NCI-H2029 treated with DMSO at 0.1 percent for 48 hours (cell line): ENCODE measurements around the gene PPP1R2C.

ENCODE experiments used
- DNase-seq: peaks from one replicate; lab custom pipeline; 2025; lab: John Stamatoyannopoulos, UW

PPP1R2C gene

GRCh38 chrX:42778096-42778495, at the start of gene PPP1R2C:
TSS of gene PPP1R2C (minus strand) at chrX:42778163. CDS start at chrX:42778079, 84 bp downstream.
- DNase-seq = no peak

DNA sequence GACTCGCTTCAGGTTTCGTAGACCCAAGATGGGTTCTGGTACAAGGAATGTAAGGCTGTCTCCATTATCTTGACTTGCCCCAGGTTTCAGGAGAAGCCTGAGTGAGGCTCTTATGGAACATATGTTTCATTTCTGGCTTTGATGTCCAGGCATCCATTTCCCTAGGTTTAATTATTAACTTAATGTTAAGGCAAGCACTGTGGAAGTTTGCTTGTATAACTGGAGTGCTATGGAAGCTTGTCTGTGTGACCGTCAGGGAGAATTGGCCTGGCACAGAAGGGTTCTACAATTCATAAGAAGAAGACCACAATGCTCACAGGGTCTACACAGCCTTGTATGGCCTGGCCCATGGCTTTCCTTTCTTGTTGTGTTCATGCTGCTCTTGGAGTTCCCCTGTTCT, 47.2 kb upstream of the PPP1R2C start:
- DNase-seq = no peak

DNA sequence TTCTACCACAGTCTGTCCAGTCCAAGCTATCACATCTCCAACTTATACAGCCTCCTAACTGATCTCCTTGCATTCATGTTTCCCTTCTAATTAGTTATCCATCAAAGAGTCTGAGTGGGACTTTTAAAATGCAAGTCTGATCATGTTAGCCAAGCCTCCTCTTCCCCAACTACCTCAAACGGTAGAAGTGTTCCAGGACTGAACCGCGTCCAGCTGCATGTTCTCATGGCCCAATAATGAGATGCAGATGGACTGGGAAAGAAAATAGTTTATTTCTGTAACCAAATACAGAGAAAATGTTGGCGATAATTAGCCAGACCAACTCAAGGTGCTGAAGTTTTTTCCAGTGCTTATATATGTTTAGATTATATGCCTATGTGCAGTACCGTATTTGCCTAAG, 46.6 kb upstream of the PPP1R2C start:
- no peak for DNase-seq

GRCh38 chrX:42823443-42823842, 45.5 kb upstream of the PPP1R2C start:
- no peak for DNase-seq

DNA sequence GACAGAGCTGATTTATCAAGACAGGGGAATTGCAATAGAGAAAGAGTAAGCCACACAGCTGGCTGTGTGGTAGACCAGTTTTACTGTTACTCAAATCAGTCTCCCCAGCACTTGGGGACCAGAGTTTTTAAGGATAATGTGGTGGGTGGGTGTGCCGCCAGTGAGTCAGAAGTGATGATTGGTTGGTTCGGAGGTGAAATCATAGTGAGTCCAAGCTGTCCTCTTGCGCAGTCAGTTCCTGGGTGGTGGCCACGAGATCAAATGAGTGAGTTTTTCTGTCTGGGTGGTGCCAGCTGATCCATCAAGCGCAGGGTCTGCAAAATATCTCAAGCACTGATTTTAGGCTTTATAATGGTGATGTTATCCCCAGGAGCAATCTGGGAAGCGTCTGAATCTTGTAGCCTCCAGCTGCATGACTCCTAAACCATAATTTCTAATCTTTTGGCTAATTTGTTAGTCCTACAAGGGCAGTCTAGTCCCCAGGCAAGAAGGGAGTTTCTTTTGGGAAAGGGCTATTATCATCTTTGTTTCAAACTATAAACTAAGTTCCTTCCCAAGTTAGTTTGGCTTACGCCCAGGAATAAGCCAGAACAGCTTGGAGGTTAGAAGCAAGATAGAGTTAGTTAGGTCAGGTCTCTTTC, 44.0 kb upstream of the PPP1R2C start:
- DNase-seq = no peak

GRCh38 chrX:42818151-42818921, 40.4 kb upstream of the PPP1R2C start:
- DNase-seq = no peak

- DNase-seq = no peak
Measured at GRCh38 chrX:42809569-42809968, 31.6 kb upstream of the PPP1R2C start.

- no peak for DNase-seq
Measured at GRCh38 chrX:42807393-42807792, 29.4 kb upstream of the PPP1R2C start.

GRCh38 chrX:42804524-42804923, 26.6 kb upstream of the PPP1R2C start:
- no peak for DNase-seq

DNA sequence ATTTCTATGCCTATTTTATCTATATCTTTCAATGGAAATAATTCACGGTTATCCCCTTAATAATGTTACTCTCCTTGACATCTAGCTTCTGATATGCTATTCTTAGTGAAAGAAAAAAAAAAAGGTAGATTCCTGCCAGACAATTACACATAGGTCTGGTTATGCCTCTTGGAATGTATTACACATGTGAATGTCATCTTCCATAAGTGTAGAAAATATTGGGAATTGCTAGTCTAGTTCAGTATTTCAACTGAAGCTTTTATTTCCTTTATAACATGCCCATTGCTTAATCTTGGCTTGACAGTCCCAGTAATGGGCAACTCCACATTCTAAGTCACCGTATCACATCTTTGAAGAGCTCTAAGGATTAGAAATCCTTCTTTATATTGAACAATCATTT, 25.4 kb upstream of the PPP1R2C start:
- DNase-seq = no peak

DNA sequence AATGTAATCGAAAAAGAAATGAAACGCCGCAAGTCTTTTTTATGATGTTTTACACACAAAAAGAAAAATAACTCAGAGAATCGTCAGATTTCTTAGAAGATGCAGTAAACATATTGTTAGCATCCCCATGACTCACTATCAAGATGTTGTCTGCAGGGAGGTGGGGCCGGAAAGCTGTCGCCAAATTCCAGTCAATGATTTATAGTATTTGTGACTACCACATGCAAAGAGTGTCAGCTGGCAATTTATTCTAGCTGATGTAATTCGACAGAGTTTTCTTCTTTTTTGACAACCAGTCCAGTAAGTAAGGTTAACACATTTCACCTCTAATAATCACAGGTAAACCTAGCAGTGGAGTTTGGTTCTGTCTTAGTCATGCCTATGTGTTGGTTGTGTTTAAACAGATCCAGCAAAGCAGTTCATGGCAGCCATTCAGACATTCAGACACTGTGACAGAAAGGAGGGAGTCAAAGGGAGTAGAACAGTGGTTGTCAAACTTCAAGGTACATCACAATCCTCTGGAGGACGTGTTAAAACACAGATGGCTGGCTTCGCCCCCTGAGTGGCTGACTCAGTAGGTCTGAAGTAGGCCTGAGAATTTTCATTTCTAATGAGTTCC, 19.8 kb upstream of the PPP1R2C start:
- no peak for DNase-seq

DNA sequence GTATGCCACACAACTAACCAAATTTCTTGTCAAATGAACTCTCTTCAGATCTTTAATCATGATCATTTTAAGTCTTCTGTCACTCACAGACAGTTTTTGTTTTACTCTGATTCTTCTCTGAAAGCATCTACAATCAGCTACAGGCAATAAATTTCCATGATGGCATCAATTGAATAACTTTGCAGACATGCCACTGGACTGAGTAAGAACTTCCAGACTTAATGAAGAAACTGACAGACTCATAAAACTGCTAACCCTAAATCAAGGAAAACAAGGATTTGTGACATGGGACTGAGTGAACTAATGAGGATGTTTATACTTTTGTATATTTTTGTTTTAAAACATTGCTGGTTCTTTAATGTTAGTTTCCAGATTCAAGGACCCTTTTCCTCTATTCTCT, 5.5 kb upstream of the PPP1R2C start:
- DNase-seq = no peak

DNA sequence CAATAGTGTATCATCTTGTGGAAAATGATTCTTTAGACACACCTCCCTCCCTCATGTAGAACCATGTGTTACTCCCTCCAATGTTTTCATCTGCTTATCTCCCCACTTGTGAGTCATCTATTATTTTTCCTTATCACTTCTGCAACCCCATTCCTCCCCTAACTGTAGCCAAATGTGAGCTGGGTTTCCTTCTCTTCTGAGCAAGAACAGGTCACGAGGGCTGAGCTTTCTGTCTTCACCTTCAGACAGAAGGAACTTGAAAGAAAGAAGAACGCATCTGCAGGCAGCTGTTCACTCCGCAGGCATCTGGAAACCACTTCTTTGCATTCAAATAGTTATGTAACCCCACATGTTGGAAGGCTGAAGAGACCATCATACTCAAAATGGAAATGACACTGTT, 1.8 kb downstream of the PPP1R2C start:
- no peak for DNase-seq

DNA sequence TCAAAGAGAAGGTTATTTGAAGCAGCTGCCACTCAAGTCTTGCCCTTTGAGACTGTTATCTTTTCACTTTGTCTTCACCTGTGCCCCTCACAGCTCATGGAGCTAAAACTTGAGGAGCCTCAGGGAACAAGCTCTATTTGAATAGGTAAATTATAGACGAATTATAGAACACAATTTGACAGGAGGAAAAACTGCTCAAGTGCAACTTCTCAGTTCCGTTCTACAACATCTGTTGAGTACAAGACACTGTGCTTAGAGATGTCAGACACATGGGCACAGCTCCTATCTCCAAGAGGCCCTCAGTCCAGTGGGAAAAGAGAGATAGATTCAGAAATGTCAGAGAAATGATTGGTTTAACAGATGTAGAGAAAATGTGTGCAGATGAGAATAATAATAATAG, 5.1 kb downstream of the PPP1R2C start:
- DNase-seq = no peak

DNA sequence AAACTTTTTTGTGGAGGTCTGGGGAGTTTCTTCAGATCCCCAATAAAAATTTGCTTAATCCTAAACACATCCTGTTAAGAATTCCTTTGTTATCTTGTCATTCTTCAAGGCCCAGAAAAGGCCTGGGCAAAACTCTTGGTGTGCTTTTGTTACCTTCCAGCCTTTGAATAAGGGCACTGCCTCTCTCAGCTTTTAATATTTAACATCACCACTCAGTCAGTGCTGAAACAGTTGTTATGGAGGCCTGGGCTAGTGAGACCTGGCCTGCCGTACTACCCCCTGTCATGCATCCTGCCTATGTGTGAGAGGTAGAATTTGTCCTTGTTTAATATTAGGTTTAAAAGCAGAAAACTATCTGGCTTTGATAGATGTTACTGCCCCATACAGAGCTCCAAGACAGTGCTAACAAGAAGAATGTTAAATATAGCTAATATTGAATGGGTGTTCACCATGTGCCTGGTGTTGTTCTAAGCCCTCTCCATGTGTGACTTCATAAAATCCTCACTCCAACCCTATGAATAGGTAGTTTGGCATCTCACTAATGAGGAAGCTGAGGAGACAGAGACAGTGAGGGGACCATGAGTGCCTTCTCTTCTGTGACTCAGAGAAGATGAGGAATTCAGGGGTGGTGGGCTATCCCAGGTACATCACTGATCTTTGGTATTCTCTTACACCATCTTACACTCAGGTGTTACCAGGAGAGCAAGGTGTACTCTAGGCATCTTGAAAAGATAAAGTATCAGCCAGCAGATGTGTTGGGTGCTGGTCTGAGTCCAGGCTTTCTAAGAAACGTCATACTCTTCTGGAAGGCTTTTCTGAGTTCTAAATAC, 6.2 kb downstream of the PPP1R2C start:
- DNase-seq = no peak

- no peak for DNase-seq
Measured at GRCh38 chrX:42770566-42770965, 7.4 kb downstream of the PPP1R2C start.

- no peak for DNase-seq
Measured at GRCh38 chrX:42759881-42760280, 18.1 kb downstream of the PPP1R2C start.

- DNase-seq = no peak
Measured at GRCh38 chrX:42755815-42756214, 22.1 kb downstream of the PPP1R2C start.

- DNase-seq = no peak
Measured at GRCh38 chrX:42754603-42755002, 23.4 kb downstream of the PPP1R2C start.

DNA sequence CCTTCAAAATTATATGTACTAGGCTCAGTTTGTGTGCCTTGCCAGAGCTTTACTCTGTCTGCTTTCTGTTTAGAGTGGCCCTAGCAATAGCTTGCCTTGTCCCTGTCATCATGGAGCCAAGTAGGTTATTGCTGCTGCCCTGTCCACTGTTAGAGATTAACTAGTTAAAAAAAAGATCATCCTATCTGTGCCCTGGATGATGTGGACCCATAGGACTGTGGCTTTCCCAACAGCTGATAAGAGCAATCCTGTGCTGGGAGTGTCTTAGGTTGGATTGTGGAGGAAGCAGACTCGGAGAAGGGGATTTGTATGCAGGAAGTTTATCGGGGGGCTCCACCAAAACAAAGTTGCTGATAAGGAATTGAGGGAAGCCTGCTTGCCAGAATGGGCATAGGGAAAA, 23.8 kb downstream of the PPP1R2C start:
- DNase-seq = no peak

- no peak for DNase-seq
Measured at GRCh38 chrX:42752730-42753129, 25.2 kb downstream of the PPP1R2C start.

- no peak for DNase-seq
Measured at GRCh38 chrX:42751573-42751972, 26.4 kb downstream of the PPP1R2C start.
